IMR-90 (cell line): ENCODE results near the gene PLXND1. TPM values are rescaled to one million over a fixed set of nuclear protein-coding genes. Genes with fewer than 3 reads are reported as not detected.

Experiments used
- ATAC-seq: fragments of 200-7000 bp; cut with Tn5 transposase; 2 replicates; pipeline ENCODE4 v1.9.1; 2020; ENCODE audit warnings: low read depth, mild to moderate bottlenecking, moderate library complexity
- BruUV-seq: library from RNA; stranded (reverse); fragments of 400-500 nt; replicated peaks from 2 replicates; lab custom pipeline; 2021; lab: Mats Ljungman, UMichigan
- CTCF ChIA-PET: fragments of 300-600 bp; formaldehyde crosslinking; extraction: SDS; loops from one replicate; lab custom pipeline; 2021; ENCODE audit warnings: antibody characterized with exemption; lab: Yijun Ruan, JAX
- POLR2A ChIA-PET: fragments of 300-600 bp; sonication (Branson Sonifier 250); formaldehyde crosslinking; loops from one replicate; lab custom pipeline; 2022; ENCODE audit warnings: antibody characterized with exemption; ENCODE audit not compliant: unreplicated experiment; lab: Charles Lee
- DNase-seq: peaks from one replicate; pipeline ENCODE4 v3.0.0; 2013
- H2AFZ ChIP-seq: replicated peaks from 2 replicates; pipeline ENCODE3; 2013; ENCODE audit warnings: low read length, mild to moderate bottlenecking; ENCODE audit not compliant: poor library complexity
- H2AK5ac ChIP-seq: 2 replicates; pipeline ENCODE4 v1.6.1; 2013; ENCODE audit warnings: low read depth, low read length, inconsistent platforms
- H2AK9ac ChIP-seq: replicated peaks from 2 replicates; pipeline ENCODE3; 2013; ENCODE audit warnings: mild to moderate bottlenecking, low read depth, low read length, moderate library complexity; ENCODE audit not compliant: poor library complexity
- H2BK120ac ChIP-seq: 2 replicates; pipeline ENCODE4 v1.6.1; 2013; ENCODE audit warnings: low read depth, low read length, inconsistent platforms
- H2BK15ac ChIP-seq: 3 replicates; pipeline ENCODE4 v1.6.1; 2013; ENCODE audit warnings: low read depth, low read length, inconsistent platforms
- H2BK20ac ChIP-seq: 2 replicates; pipeline ENCODE4 v1.6.1; 2013; ENCODE audit warnings: low read depth, mild to moderate bottlenecking, inconsistent platforms, low read length, moderate library complexity
- H2BK5ac ChIP-seq: 2 replicates; pipeline ENCODE4 v1.6.1; 2013; ENCODE audit warnings: mild to moderate bottlenecking, low read depth, low read length, inconsistent platforms; ENCODE audit not compliant: poor library complexity, severe bottlenecking
- H3K14ac ChIP-seq: replicated peaks from 2 replicates; pipeline ENCODE4 v1.6.1; 2013; ENCODE audit warnings: low read depth, low read length, inconsistent platforms
- H3K18ac ChIP-seq: 2 replicates; pipeline ENCODE4 v1.6.1; 2013; ENCODE audit warnings: low read depth, low read length, control low read depth
- H3K23ac ChIP-seq: 2 replicates; pipeline ENCODE4 v1.6.1; 2013; ENCODE audit warnings: low read depth, low read length, inconsistent platforms
- H3K27ac ChIP-seq: 2 replicates; pipeline ENCODE4 v1.5.1; 2013; ENCODE audit warnings: mild to moderate bottlenecking, control low read depth, low read length; ENCODE audit not compliant: insufficient read depth
- H3K27me3 ChIP-seq: 2 replicates; pipeline ENCODE4 v1.6.1; 2013; ENCODE audit warnings: low read length; ENCODE audit not compliant: control insufficient read depth, insufficient read depth
- H3K36me3 ChIP-seq: 2 replicates; pipeline ENCODE4 v1.6.1; 2013; ENCODE audit warnings: low read length, mixed read lengths; ENCODE audit not compliant: control insufficient read depth, insufficient read depth
- H3K4ac ChIP-seq: 2 replicates; pipeline ENCODE4 v1.6.1; 2013; ENCODE audit warnings: low read depth, low read length, inconsistent platforms
- H3K4me1 ChIP-seq: 2 replicates; pipeline ENCODE4 v1.6.1; 2013; ENCODE audit warnings: low read length, mixed read lengths; ENCODE audit not compliant: control insufficient read depth, insufficient read depth
- H3K4me2 ChIP-seq: 2 replicates; pipeline ENCODE4 v1.6.1; 2013; ENCODE audit warnings: low read depth, mild to moderate bottlenecking, control low read depth, low read length, moderate library complexity
- H3K4me3 ChIP-seq: 2 replicates; pipeline ENCODE4 v1.5.1; 2013; ENCODE audit warnings: low read depth, mild to moderate bottlenecking, control low read depth, low read length, moderate library complexity; ENCODE audit not compliant: insufficient read depth
- H3K56ac ChIP-seq: 2 replicates; pipeline ENCODE4 v1.6.1; 2013; ENCODE audit warnings: low read length, inconsistent platforms; ENCODE audit not compliant: insufficient read depth; ENCODE audit errors: extremely low read depth
- H3K79me1 ChIP-seq, 2 experiments: 2 replicates each; pipeline ENCODE4 v1.6.1; 2013; ENCODE audit warnings: low read length in 2 of 2, inconsistent platforms in 1 of 2, low read depth in 1 of 2
- H3K9ac ChIP-seq: 2 replicates; pipeline ENCODE4 v1.6.1; 2013; ENCODE audit warnings: low read depth, low read length, control low read depth
- H3K9me1 ChIP-seq: 2 replicates; pipeline ENCODE4 v1.6.1; 2013; ENCODE audit warnings: low read length, inconsistent platforms; ENCODE audit not compliant: insufficient read depth
- H3K9me3 ChIP-seq: 2 replicates; pipeline ENCODE4 v1.6.1; 2013; ENCODE audit warnings: low read length; ENCODE audit not compliant: control insufficient read depth, insufficient read depth
- H4K20me1 ChIP-seq: 2 replicates; pipeline ENCODE4 v1.6.1; 2013; ENCODE audit warnings: low read length, inconsistent platforms; ENCODE audit not compliant: insufficient read depth
- H4K5ac ChIP-seq: 2 replicates; pipeline ENCODE4 v1.6.1; 2013; ENCODE audit warnings: mild to moderate bottlenecking, low read depth, low read length, control low read depth
- H4K8ac ChIP-seq, 2 experiments: 2 replicates each; pipeline ENCODE4 v1.6.1; 2013; ENCODE audit warnings: low read depth in 2 of 2, low read length in 2 of 2, control low read depth in 1 of 2, inconsistent platforms in 1 of 2
- H4K91ac ChIP-seq: 2 replicates; pipeline ENCODE4 v1.6.1; 2013; ENCODE audit warnings: low read depth, low read length, inconsistent platforms; ENCODE audit not compliant: insufficient read depth
- BHLHE40 ChIP-seq: fragments of 150-350 bp; IDR thresholded peaks from 2 replicates; pipeline ENCODE4 v1.6.1; 2016; ENCODE audit warnings: mild to moderate bottlenecking, low read depth, low read length
- CHD1 ChIP-seq: IDR thresholded peaks from 2 replicates; pipeline ENCODE4 v1.6.1; 2012; ENCODE audit warnings: low read depth, low read length, improper control_type of control experiment
- FOS ChIP-seq: fragments of 150-350 bp; IDR thresholded peaks from 2 replicates; pipeline ENCODE4 v1.6.1; 2016; ENCODE audit warnings: low read depth, low read length
- MAFK ChIP-seq: IDR thresholded peaks from 2 replicates; pipeline ENCODE4 v1.6.1; 2012; ENCODE audit warnings: low read depth, low read length, improper control_type of control experiment
- MAZ ChIP-seq: IDR thresholded peaks from 2 replicates; pipeline ENCODE4 v1.6.1; 2012; ENCODE audit warnings: low read depth, mild to moderate bottlenecking, low read length, improper control_type of control experiment, moderate library complexity, borderline replicate concordance
- MXI1 ChIP-seq: IDR thresholded peaks from 2 replicates; pipeline ENCODE4 v1.6.1; 2012; ENCODE audit warnings: low read depth, mild to moderate bottlenecking, low read length, moderate library complexity, borderline replicate concordance
- NFE2L2 ChIP-seq: fragments of 150-350 bp; IDR thresholded peaks from 2 replicates; pipeline ENCODE4 v1.6.1; 2016; ENCODE audit warnings: low read depth, mild to moderate bottlenecking, low read length
- POLR2A ChIP-seq: IDR thresholded peaks from 2 replicates; pipeline ENCODE4 v1.6.1; 2012; ENCODE audit warnings: mild to moderate bottlenecking, low read depth, low read length
- RAD21 ChIP-seq: IDR thresholded peaks from 2 replicates; pipeline ENCODE4 v1.6.1; 2012; ENCODE audit warnings: low read length, improper control_type of control experiment
- RCOR1 ChIP-seq: IDR thresholded peaks from 2 replicates; pipeline ENCODE4 v1.6.1; 2012; ENCODE audit warnings: mild to moderate bottlenecking, low read length, improper control_type of control experiment; ENCODE audit not compliant: insufficient replicate concordance
- RFX5 ChIP-seq: IDR thresholded peaks from 2 replicates; pipeline ENCODE4 v1.8.0; 2012; ENCODE audit warnings: low read depth, mild to moderate bottlenecking, low read length, moderate library complexity
- SMC3 ChIP-seq: fragments of 150-350 bp; IDR thresholded peaks from 2 replicates; pipeline ENCODE4 v1.6.1; 2016; ENCODE audit warnings: low read depth, mild to moderate bottlenecking, antibody characterized with exemption, low read length, moderate library complexity
- WGBS, 2 experiments: methylation state at CpG; one replicate each; pipeline versions ENCODE4 v1.1.5 to v1.1.7; 2013; ENCODE audit warnings: missing lambda C conversion rate in 2 of 2; ENCODE audit not compliant: insufficient read length in 1 of 2; ENCODE audit errors: extremely low coverage in 2 of 2; 5-methylcytosine and 5-hydroxymethylcytosine counted together
- dilution Hi-C: fragments of 300-500 bp; cut with HindIII; formaldehyde crosslinking; loops from one replicate; pipeline ENCODE4 v1.14.3; 2018; ENCODE audit warnings: low sequenced_read_pairs; ENCODE audit not compliant: unreplicated experiment
- in situ Hi-C: fragments of 300-500 bp; cut with MboI; formaldehyde crosslinking; loops from 3 replicates; pipeline ENCODE4 v1.14.3; 2019; ENCODE audit warnings: low sequenced_read_pairs, inconsistent platforms, mixed read lengths
- intact Hi-C: fragments of 100-400 bp; cut with micrococcal nuclease; formaldehyde crosslinking; loops from 2 replicates; pipeline ENCODE4 v1.10.0; 2022
- polyA plus RNA-seq, 3 experiments: library from polyadenylated mRNA; depleted of rRNA; stranded (reverse); fragments of >200 nt; gene quantifications; 2 replicates each; pipeline ENCODE4 v1.2.3, GENCODE V29; 2012; ENCODE audit warnings: low replicate concordance in 1 of 3
- total RNA-seq: library from RNA; depleted of rRNA; stranded (reverse); fragments of >200 nt; gene quantifications from 2 replicates; pipeline ENCODE4 v1.2.3, GENCODE V29; 2012
- TF ChIP-seq, protein P1 (sequence below): fragments of 150-350 bp; IDR thresholded peaks from 2 replicates; pipeline ENCODE4 v1.6.1; 2016; ENCODE audit warnings: low read depth, mild to moderate bottlenecking, low read length, moderate library complexity, borderline replicate concordance
- TF ChIP-seq, protein P2 (sequence below): fragments of 150-350 bp; IDR thresholded peaks from 2 replicates; pipeline ENCODE4 v1.6.1; 2017; ENCODE audit warnings: mild to moderate bottlenecking, antibody characterized with exemption, low read length, low read depth

Gene PLXND1
- total and polyA plus RNA-seq, 2 of the 4 experiments (the other 2 are of a cell fraction), result 19.2 to 67.1 TPM

DNA sequence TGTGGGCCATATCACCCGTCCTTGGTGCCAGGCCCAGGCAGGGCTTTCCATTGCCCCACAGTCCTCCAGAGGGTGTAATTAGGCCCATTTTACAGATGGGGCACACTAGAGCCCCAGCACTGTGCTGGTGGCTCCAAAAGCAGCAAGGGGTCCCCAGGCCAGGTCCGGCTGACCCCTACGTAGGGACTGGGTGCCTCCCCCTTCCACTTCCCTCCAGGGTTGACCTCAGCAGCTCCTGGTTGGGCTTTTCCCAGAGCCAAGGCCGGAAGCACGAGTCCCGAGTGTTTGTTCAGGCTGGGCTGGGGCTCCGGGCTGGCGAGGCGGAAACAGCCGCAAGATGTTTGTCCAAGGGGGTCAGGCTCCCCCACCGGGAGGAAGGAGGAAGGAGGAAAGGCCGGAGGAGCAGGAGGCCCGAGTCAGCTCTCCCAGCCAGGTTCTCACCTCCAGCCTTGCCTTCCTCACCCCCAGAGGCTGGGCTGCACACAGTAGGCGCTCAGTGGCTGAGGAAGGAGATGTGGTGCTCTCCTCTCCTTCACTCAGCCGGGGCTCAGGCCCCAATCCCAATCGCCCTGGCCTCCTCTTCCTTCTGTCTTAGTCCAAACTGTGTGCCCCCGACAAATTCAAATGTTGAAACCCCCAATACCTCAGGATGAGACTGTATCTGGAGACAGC is 17.1 kb upstream of the PLXND1 start (continued):
- TF ChIP-seq SMC3, result no peak

DNA sequence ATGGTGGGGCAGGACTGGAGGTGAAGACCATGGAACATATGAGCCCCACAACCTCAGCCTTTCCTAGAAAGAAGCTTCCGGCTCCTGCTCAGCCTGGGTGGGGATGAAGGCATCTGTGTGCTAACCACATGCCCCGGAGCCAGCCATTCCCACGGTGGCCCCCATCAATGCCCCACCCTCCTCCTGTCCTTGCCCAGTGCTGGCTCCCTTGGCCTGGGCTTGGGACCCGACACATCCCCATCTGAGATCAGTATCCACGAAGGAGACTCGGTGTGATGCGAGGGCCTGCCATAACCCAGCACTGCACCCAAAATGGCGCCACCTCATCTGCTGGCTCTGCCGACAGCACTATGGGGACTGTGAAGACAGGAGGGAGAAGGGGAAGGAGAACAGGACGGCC is 16.5 kb upstream of the PLXND1 start:
- H2BK120ac ChIP-seq, result no peak overlapping the region
- peaks cover 11% of the 10 kb centered on the region for H3K9me1 ChIP-seq
- intact Hi-C loops (loop anchor here (10.0 kb wide), 1 partner anchor 382 kb away; no protein-coding TSS in a partner anchor), in situ Hi-C loops (loop anchor here (25.0 kb wide), 1 partner anchor 236 kb away; no protein-coding TSS in a partner anchor), dilution Hi-C loops (no loop called here)
- H3K4ac ChIP-seq, result no peak overlapping the region; the same call in 1 of the 2 replicates
- no peaks in the 10 kb centered on the region for H4K20me1 ChIP-seq
- H2BK20ac ChIP-seq, result no peak overlapping the region
- peak overlapping the region; percentile 24; the same call in 1 of the 2 replicates for H2AK5ac ChIP-seq
- H3K4me1 ChIP-seq, result peaks cover 20% of the 10 kb centered on the region
- H3K9ac ChIP-seq, result no peak overlapping the region
- H3K14ac ChIP-seq, result no peak overlapping the region
- peaks cover 0 to 8% of the 10 kb centered on the region in 2 experiments; a peak in 1 of 4 replicates for H3K79me1 ChIP-seq
- H2AK9ac ChIP-seq, result no peak overlapping the region
- DNase-seq (no peak), ATAC-seq (no peak)
- H2BK15ac ChIP-seq, result no peak overlapping the region
- POLR2A ChIA-PET, result no interaction called here
- CTCF ChIA-PET, result no interaction called here
- no CpG with 5 or more reads among the region's 10 CpGs for WGBS, 2 experiments
- no TSS peak for BruUV-seq
- H3K18ac ChIP-seq, result no peak overlapping the region
- H3K23ac ChIP-seq, result no peak overlapping the region
- H2AFZ ChIP-seq, result peak overlapping the region; percentile 29
- H3K27me3 ChIP-seq, result no peaks in the 10 kb centered on the region
- H3K27ac ChIP-seq, result no peak overlapping the region
- H3K56ac ChIP-seq, result no peak overlapping the region
- H3K9me3 ChIP-seq, result no peaks in the 10 kb centered on the region
- H3K4me3 ChIP-seq, result no peak overlapping the region
- no peak overlapping the region for H4K5ac ChIP-seq
- no peaks in the 10 kb centered on the region for H3K36me3 ChIP-seq
- H3K4me2 ChIP-seq, result no peak overlapping the region
- no peak overlapping the region for H2BK5ac ChIP-seq
- H4K91ac ChIP-seq, result no peak overlapping the region; the same call in 1 of the 2 replicates
- H4K8ac ChIP-seq, result no peak overlapping the region
- TF ChIP-seq SMC3 (no peak), RAD21 (no peak), NFE2L2 (no peak), RCOR1 (no peak), MXI1 (no peak), RFX5 (no peak), MAFK (no peak), CHD1 (no peak), POLR2A (no peak), FOS (no peak), MAZ (no peak), BHLHE40 (no peak)
- TF ChIP-seq, protein P1, sequence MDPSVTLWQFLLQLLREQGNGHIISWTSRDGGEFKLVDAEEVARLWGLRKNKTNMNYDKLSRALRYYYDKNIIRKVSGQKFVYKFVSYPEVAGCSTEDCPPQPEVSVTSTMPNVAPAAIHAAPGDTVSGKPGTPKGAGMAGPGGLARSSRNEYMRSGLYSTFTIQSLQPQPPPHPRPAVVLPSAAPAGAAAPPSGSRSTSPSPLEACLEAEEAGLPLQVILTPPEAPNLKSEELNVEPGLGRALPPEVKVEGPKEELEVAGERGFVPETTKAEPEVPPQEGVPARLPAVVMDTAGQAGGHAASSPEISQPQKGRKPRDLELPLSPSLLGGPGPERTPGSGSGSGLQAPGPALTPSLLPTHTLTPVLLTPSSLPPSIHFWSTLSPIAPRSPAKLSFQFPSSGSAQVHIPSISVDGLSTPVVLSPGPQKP, result no peak
- TF ChIP-seq, protein P2, sequence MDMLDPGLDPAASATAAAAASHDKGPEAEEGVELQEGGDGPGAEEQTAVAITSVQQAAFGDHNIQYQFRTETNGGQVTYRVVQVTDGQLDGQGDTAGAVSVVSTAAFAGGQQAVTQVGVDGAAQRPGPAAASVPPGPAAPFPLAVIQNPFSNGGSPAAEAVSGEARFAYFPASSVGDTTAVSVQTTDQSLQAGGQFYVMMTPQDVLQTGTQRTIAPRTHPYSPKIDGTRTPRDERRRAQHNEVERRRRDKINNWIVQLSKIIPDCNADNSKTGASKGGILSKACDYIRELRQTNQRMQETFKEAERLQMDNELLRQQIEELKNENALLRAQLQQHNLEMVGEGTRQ, result no peak
